LNCAP (cell line): Measurements from ENCODE around the gene HEXIM2.

Experiments
- TF ChIP-seq, protein P1 (sequence below): fragments of 450-650 bp; IDR thresholded peaks from 2 replicates; pipeline ENCODE4 v1.5.1; 2017; ENCODE audit warnings: mild to moderate bottlenecking

The HEXIM2 gene

DNA sequence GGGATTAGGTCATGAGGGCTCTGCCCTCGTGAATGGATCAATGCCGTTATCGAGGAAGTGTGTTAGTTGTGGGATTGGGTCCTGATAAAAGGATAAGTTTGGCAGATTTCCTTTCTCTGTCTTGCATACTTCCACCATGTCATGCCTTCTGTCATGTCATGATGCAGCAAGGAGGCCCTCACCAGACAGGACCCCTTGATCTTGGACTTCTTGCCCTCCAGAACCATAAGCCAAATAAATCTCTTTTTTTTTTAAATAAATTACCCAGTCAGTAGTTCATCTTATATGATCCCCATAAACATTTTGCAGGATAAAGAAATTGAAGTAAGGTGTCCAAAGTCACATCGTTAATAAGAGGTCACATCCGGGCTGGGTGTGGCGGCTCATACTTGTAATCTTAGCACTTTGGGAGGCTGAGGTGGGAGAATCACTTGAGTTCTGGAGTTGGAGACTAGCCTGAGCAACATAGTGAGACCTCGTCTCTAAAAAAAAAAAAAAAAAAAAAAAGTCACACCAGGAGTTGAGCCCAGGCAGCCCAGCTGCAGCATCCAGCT, 25.2 kb downstream of the HEXIM2 start:
- TF ChIP-seq, protein P1, sequence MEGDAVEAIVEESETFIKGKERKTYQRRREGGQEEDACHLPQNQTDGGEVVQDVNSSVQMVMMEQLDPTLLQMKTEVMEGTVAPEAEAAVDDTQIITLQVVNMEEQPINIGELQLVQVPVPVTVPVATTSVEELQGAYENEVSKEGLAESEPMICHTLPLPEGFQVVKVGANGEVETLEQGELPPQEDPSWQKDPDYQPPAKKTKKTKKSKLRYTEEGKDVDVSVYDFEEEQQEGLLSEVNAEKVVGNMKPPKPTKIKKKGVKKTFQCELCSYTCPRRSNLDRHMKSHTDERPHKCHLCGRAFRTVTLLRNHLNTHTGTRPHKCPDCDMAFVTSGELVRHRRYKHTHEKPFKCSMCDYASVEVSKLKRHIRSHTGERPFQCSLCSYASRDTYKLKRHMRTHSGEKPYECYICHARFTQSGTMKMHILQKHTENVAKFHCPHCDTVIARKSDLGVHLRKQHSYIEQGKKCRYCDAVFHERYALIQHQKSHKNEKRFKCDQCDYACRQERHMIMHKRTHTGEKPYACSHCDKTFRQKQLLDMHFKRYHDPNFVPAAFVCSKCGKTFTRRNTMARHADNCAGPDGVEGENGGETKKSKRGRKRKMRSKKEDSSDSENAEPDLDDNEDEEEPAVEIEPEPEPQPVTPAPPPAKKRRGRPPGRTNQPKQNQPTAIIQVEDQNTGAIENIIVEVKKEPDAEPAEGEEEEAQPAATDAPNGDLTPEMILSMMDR, result no peak

- TF ChIP-seq, protein P1, result no peak
These were observed 27.3 kb downstream of the HEXIM2 start for GRCh38 chr17:45189009-45189408.

GRCh38 chr17:45190503-45191255, 29.0 kb downstream of the HEXIM2 start:
- TF ChIP-seq, protein P1, result no peak

- TF ChIP-seq, protein P1, result no peak
These were observed 33.7 kb downstream of the HEXIM2 start for GRCh38 chr17:45195424-45195823.

- TF ChIP-seq, protein P1, result no peak
These were observed 35.4 kb downstream of the HEXIM2 start for GRCh38 chr17:45197108-45197507.

DNA sequence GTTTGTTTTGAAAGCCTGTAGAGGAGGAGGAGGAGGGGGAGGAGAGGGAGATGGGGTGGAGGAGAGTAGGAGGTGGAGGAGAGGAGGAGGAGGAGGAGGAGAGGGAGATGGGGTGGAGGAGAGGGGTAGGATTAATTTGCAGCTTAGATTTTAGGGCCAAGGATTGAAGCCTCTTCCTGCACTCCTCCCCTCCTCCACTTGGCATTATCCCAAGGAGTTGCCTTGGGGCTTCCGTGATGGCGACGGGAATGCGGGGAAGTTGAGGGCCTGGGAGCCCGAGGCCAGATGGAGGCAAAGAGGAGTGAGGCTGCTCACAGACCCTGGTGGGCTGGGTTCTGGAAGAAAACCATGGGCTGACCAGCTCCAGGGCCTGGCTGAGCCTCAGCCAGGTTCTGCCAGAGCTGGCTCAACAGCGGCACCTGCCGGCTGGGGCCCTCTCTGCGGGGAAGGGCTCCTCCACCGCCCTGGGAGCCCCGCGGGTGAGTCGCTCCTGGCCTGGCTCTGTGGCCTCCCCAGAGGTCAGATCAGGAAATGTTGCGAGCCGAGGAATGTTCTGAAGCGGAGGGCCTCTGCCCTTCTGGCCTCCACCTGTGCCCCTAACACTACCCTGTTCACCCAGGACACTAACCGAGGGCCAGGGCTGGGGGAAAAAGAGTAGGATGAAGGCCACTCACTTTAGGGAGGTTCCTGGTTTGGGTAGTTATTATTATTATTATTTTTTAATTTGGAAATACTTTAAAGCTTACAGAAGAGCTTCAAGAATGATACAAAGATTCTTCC, 36.1 kb downstream of the HEXIM2 start:
- TF ChIP-seq, protein P1, result peak; percentile 100

- TF ChIP-seq, protein P1, result no peak
These were observed 39.0 kb downstream of the HEXIM2 start for GRCh38 chr17:45200701-45201100.
